Stimulated activated CD8-positive, alpha-beta memory T cell treated with anti-CD3 and anti-CD28 coated beads, Interleukin-2, amount 100 ng/mL, for 48 hours (primary cell): ENCODE measurements around the gene BCHE.

Experiments used
- DNase-seq, 2 donors: peaks; one replicate each; pipeline ENCODE4 v3.0.0-alpha.2; 2020; ENCODE audit warnings: low read depth in 2 of 2

The BCHE gene

DNA sequence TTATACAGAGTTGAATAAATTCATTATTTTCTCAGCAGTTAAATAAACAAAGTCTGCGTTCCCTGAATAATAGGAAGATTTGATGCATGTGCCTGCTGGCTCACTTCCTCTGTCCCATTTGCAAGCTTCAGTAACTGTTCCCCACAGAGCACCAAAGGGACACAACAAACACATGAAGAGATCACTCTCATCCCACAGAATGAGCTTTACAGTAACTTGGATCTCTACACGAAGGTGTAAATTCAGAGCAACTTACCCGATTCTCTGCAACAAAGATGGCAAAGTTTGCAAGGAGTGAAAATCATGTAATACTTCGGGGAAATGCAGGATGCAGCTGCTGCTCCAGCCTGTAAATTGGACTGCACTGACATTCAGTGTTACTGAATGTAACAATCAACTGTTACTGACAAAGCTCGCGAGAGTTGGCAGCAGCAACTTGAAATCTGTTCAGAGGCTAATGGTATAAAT lies at the start of gene BCHE:
Gene BCHE, minus strand, starts transcription at position 366 of the 468 bp plus-strand sequence. CDS start 6,390 bp downstream, outside the sequence.
- no peak for DNase-seq

DNA sequence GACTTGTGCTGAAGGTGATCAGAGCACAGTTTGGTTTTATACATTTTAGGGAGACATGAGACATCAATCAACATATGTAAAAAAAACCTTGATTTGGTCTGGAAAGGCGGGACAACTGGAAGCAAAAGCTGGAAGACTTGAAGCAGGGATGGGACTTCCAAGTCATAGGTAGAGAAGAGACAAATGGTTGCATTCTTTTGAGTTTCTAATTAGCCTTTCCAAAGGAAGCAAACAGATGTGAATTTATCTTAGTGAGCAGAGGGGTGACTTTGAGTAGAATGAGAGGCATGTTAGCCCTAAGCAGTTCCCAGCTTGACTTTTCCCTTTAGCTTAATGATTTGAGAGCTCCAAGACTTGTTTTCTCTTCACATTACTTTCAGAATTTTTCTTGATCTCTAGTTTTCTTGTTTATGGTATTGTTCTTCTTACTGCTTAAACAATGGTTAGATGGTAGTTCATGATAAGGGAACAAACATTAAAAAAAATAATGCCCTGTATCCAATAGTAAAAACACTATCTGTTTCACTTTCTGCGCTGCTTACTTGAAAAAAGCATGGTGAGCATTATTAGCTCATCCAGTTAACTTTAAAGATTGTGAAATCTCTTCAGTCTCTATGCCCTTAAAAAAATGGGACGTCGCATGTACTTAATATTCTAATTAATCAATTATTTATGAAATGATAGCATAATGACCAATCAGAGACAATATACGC lies 48.5 kb upstream of the BCHE start:
- no peak for DNase-seq

DNA sequence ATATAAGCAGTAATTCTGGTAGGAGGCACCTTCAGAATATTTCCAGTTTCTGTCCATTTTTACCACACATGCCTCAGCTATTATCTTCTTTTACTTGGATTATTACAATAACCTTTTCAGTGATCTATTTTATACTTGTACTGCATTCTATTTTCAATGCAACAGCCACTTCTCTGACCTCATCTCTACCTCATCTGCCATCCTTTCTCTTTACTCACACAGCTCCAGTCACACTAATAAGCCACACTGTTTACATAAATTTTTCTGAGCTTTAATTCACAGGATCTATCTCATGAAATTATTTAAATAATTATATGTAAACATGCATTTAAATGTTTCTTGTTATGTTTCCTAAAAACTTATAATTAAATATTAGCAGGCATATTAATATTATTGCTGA lies 47.3 kb upstream of the BCHE start:
- no peak for DNase-seq

DNA sequence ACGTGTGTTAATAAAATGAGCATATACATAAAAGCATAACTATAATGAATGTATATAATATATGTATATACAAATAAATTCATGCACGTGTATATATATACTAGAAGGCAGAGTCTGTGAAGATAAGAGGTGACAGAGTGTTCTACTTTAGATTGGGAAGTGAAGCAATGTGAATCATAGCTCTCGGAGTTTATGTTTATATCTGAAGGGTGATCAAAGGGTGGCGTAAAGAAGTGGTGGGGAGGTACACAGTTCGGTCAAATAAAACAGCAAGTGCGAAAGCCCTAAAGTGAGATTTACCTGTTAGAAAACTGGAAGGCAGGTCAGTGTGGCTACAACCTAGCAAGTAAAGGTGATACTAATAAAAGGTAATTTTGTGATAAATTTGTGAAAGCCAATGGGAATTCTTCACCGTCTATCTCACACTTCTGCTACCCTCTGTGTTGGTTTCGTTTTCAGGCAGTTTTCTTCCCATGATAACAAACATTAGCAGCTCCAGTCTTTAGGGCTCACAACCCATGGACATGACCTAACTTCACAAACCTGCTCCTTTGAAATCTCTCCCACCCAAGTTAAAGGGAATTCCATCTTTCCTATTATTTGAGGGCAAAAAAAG lies 46.7 kb upstream of the BCHE start:
- no peak for DNase-seq

DNA sequence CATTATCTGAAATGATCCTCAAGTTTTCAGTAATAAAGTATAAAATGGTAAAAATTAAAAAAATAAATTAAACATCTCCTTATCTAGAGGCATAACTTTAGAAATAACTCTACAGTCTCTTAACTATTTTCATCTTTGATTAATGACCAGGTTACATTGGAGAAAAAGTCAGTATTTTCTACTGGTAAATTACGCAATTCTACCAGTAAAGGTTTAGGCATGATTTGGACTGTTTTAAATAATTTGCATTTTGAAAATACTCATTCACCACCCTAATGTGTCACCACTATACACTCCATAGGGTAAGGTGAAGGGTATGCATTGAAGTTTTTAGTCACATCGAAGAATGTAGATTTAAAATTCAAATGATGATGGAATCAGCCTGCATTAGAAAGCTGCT lies 45.9 kb upstream of the BCHE start:
- DNase-seq, result no peak

DNA sequence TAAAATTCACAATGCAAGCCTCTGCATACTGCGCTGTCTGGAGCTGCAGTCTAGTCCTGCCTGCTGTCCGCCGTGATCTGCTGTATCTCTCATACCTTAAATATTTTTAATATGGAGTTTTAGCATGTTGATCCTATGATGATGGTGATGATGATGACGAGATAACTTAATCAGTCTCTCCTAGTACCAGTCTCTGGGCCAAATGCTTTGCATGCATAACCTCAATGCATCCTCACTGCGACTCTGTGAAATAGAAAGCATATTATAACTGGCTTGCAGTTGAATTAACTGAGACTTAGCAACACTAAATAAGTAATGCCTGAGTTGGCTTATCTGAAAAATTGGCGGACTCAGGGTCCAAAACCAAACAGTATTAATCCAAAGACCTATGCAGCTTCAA lies 38.4 kb upstream of the BCHE start:
- no peak for DNase-seq

DNA sequence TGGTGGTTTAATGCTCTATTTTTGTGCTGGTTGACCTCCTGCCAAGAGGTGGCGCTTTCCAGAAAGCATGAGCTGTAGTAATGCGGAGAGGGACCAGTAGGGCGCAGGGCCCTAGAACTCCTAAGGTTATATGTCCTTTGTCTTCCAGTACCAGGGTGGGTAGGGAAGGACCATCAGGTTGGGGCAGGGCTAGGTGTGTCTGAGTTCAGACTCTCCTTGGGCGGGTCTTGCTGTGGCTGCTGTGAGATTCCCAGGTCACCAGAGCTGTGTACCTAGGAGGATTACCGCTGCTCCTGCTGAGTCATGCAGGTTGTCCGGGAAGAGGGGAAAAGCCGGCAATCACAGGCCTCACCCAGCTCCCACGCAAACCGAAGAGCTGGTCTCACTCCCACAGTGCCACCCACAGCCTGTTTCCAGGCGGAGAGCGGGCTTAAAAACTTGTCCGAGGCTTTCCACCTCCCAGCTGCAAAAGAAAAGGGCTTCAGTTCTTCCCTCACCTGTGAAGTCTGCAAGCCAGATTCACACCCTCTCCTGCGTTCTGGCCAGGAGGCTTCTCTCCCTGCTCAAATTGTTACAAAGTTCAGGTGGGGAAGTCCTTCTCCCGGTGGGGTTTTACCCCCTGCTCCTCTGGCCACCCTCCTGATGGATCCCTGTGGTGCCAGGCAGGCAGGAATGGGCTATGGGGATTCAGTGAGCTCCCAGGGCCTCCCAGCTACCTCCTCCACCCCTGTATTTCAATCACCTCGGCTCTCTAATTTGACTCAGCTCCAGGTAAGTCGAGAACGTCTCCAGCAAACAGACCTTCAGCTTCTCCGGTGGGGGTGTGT lies 37.7 kb upstream of the BCHE start:
- no peak for DNase-seq

DNA sequence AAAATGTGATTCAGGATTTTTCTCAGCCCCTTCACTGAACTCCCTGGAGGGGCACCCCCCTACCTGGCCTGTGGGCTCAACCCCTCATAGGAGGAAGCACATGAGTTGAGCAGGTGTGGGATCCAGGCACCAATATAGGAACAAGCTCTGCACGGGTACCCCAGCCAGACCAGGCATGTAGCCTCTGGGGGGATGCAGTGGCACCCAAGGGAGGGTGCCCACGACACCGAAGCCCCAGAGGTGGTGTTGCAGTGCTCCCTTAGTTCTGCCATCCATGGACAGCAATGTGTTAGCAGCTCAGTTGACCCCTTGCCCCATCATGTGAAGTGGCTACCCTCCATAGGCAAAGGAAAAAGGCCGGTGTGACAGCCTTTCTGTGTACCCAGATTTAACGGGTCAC lies 30.9 kb upstream of the BCHE start:
- no peak for DNase-seq

DNA sequence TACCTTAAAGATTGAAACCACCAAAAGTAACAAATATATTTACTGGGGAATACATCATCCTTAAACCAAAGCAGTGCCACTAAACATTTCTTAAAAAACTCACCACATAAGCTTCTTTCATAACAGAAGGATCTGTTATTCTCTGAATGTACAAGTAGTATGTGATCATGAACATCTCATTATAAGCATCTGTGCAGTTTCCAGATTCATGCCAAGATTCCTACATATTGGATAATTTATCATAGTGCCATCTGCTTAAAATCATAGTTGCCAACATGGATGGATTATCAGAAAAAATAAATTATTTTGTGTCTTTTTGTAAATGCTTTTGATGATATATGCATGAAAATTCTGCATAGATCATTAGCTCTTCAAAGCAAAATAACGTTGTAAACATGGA lies 21.8 kb upstream of the BCHE start:
- DNase-seq, result no peak

DNA sequence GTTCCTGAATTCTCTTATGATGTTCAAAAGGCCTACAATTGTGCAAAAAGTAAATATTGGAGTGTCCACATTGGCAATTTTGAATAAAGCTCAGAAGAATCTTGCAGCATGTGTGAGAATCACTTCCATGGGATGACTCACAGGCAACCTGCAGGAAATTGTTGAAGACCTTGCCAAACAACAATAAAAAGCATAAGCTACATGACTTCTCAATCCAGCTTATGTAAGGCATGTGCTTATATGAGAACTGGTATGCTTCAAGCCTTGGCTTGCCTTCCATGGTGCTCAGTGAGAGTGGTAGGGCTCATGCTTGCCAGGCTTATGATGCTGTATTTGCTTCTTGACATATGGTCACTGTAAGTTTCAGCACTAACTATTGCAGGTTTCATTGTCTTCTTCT lies 18.4 kb upstream of the BCHE start:
- DNase-seq, result no peak

DNA sequence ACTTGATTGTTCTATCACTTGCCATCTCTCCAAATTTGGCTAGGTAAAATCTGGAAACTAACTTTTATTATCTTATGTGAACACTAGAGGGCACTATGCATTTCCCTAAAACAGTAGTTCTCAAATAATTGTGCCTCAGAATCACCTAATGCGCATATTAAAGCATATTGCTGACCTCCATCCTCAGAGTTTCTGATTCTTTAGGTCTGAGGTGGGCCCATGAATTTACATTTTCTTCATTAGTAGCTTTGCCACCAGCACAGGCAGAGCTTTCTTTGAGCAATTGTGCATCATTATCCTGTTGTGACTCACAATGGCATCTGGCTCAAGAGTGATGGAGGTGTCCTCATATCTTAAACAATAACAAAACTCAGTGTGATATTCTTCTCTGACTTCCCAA lies 17.5 kb upstream of the BCHE start:
- DNase-seq, result no peak

DNA sequence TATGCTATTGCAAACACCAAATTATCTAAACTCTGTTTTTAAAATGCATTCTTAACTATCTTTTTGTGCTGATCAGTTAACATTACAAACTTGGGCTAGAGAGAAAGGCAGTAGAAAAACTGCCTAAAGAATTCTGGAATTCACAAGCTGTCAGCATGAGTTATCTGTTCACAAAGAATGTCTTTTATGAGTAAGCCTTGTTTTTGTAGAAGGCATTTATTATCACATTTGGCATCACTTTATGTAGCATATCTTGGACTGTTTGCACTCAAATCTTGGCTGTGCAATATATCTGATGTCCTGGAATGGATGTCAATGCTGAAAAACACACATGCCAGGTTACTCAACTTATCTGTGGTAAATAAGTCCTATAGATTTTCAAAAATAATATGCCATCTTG lies 15.5 kb upstream of the BCHE start:
- no peak for DNase-seq

DNA sequence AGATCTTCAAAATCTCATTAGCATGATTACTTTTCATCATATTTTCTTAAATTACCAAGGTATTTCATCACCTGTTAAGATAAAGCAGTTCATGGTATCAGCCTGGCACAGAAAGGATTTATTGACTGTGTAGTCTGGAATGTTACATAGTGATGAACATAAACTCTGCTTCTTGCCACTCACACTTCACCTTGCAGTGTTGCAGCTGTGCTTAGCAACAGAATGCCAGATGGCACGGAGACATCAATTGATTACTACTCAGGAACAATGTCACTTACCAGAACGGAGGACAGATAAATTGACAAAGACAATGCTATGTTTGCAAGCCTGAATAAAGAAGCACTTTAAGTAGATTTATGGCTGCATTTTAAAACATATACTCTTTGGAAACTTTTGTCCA lies 15.0 kb upstream of the BCHE start:
- DNase-seq, result no peak

DNA sequence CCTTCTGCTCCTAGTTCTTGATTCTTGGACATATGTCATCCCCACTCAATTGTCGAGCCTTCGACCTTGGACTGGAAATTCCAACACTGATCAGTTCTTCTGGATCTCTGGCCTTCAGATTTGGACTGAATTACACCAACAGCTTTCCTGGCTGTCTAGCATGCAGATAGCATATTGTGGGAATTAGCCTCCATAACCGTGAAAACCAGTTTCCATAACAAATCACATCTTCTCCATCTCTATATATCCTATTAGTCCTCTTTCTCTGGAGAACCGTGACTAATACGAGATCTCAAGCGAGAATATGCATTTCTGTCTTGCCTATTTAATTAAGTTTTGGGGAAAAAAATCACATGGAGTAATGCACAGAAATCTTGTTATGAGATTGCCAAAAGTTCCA lies 8.8 kb upstream of the BCHE start:
- DNase-seq, result no peak

DNA sequence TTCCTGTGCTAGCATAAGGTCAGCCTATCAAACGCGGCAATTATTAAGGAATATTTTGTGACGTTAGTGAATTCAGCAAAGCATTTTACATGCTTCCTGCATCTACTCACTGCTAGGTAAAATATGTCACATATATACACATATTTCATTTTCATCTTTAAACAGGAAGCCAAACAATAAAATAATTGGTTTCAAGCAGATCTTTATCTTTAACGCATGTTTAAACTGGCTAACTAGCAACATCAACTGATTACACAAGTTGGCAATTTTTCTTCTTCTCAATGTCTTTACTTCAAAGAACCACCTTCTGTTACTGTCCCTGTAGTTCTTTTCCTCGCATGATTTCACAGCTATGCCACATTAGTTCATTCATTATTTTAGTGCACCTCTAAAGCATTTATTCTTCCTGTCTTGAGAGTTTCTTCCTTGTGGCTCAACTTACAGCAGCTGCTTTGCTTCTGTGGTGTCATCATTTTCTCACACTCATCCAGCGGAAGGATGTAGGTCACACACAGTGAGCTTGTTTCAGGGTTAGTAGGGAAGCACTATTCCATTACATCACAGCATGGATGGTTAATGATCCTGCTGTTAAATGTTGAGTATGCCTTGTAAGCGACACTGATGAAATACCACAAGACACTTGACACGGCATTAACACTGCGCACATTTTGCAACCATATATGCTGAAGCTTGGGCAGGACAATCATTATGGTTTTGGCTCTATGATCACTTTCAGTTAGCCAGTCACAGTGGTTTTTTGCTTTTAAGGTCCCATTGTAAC lies 2.3 kb upstream of the BCHE start:
- no peak for DNase-seq

DNA sequence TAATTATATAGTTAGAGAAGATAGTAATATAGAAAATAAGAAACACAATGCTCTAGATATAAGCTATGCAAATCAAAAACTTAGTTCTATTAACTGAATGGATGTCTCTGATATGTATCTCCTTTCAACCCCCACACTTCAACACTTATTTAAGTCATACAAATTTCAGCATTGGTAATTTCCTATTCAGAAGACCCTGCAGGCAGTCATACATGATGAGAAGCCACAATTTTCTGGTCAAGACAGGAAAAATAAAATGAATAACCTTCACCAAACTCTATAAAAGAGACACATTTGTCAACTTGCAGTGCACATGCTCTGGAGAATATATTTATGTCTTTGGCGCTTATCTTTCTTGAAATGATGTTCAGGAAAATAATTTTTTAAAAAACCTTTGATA lies 578 bp upstream of the BCHE start:
- DNase-seq, result no peak

DNA sequence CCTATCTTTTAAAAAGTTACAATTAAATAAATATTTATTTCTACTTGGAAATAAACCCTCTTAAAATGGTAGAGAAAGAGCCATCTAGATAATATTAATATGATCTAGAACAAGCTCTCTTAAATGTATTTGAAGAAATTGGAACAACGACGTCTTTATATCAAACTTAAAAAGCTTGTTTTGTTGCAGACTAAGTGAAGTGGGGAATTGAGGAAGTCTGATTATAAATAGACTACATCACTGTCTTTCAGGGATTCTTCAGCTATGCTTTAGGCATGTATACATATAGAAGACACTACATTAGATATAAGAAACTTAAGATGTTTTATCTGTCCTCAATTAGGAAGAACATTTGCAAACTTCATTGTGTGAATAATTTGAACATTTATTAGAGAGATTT lies 1.8 kb downstream of the BCHE start:
- no peak for DNase-seq

DNA sequence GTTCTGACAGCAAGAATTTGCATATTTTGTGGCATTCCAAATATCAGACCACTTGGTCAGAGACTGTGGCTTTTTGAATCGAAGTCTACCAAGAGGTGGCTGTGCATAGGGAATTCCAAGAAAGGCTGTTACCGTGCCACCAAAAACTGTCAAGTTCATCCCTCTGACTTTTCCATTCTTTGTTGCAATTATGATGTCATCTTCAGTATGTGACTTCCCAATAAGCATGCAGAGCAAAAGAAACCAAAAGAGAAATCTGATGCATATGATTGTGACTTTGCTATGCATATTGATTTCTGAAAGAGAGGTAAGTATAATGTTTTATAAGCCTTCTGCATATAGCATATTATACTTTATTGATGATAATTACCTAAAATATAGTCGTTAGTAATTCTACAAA lies 6.5 kb downstream of the BCHE start:
- no peak for DNase-seq

DNA sequence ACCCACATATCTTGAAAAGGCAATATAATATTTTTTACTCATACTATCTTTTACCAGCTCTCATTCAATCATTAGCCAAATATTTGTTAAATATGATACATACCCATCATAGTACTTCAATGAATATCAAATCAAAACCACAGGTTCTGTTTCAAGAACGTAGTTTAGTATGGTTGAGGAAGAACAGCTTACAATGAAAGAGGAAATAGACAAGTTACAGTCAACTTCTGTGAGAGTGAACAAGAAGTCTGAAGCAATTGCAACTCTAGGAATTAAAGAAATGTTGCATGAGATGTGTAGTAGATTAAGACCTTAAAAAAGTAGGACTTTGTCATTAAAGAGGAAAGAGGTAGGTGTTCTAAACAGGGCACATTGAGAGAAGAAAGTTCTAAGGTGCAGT lies 9.3 kb downstream of the BCHE start:
- no peak for DNase-seq

DNA sequence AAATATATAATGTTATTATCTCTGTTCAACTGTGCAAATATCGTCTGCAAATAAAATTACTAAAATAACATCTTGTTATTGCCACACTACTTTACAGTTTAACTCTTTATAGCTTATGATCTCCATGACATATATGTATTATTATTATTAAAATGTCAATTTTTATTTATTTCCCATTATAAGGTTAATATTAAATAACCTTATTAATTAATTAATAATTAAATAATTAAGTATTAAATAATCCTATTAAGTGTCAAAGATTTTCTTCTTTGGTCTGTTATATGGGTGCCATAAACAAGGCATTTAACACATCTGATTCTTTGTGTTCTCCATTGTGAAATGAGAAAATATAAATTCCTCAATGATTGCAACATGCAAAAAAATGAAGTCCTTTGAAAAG lies 10.0 kb downstream of the BCHE start:
- no peak for DNase-seq

DNA sequence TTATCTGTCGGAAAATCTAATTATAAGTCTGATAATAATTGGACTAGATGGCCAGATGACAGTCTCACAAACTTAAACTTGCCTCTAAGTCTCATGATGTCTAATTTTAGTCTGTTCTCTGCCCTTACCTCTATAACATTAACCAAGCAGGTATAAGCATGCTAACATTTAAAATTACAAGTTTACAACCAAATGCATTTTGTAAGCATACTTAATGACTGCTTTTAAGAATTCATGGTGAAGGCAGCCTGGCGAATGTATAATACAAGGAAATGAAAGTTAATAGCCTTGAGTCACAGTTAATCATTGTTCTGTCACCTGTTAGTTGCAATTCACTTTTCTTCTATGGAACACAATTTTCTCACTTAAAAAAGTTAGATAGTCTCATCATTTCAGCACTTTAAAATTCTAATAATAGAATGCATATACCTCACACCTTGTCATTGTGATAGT lies 16.5 kb downstream of the BCHE start:
- no peak for DNase-seq

DNA sequence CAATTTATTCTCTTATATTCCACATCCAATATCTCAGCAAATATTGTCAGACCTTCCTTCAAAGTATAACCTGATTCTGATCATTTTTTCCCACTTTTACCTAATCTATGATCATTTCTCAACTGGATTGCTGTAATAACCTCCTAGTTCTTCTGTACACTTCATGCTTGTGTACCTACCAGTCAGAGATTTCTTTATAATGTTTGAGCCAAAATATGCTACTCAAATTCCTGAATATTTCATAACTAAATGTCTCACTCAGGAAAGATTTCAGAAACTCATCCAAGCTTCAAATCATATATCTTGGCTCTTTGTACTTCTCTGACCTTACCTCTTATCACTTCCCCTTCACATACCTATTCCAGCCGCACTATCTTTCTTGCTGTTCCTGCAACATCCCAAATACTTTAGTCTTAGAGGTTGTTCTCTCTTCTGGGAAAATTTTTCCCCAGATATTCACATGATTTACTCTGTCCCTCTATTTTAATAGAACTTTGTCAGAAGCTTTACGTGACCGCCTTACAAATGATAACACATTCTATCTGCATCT lies 20.0 kb downstream of the BCHE start:
- DNase-seq, result no peak
